GM21717 (cell line): ENCODE data around the gene HTRA3.
"Not testable (repeated sequence)": the region's sequence is repeated elsewhere in the genome, so short reads cannot be mapped to it uniquely, and the experiment has no call there.

Experiments used
- ATAC-seq: cut with Tn5 transposase; IDR thresholded peaks from one replicate; pipeline ENCODE4 v1.9.1; 2021; ENCODE audit warnings: mild to moderate bottlenecking, moderate library complexity; ENCODE audit not compliant: unreplicated experiment

The HTRA3 gene

DNA sequence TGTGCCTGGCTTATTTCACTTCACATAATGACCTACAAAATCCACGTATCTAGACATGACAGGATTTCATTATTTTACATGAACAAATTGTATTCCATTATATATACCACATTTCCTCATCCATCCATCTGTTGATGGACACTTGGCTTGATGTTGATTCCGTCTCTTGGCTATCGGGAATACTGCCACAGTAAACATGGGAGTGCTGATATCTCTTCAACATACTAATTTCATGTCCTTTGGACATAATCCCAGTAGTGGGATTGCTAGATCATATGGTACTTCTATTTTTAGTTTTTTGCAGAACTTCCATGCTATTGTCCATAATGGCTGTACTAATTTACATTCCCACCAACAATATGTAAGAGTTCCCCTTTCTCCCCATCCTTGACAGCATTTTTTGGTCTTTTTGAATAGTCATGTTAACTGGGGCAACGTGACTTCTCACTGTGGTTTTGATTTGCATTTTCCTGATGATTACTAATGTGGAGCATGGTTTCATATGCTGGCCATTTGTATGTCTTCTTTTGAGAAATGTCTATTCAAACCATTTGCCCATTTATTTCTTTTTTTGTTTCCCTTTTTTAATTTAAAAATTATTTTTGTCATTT is 68.9 kb downstream of the HTRA3 start:
- no peak for ATAC-seq

DNA sequence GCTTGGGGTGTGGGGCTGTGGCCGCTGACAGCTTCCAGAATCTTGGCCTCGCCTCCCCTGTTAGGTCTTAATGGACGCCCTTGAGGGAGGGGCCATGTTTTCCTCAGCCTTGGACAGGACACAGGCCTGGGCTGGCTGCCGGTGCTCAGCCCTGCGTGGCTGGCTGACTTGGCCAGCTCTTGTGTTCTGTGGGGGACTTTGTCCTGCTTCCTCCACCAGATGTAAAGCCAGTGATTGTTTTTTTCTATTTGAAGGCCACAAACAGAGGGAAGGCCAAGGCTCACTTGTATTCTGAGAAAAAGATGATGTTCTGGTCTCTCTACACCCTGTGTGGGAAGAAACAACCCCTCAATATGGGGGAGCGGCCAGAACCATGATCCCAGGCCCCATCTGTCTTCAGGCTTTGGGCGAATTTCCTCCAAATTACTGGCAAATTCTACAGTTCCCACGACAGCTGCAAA is 71.3 kb downstream of the HTRA3 start:
- ATAC-seq, result no peak

DNA sequence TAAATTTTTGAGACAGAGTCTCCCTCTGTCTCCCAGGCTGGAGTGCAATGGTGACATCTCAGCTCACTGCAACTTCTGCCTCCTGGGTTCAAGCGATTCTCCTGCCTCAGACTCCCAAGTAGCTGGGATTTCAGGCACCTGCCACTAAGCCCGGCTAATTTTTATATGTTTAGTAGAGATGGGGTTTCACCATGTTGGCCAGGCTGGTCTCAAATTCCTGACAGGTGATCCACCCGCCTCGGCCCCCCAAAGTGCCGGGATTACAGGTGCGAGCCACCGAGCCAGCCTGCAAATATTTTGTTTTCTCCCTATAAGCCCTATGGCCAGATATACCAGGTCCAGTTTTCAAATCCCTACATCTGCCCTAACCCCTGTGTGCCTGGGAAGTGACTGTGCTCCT is 71.7 kb downstream of the HTRA3 start:
- ATAC-seq, result not testable (repeated sequence)

DNA sequence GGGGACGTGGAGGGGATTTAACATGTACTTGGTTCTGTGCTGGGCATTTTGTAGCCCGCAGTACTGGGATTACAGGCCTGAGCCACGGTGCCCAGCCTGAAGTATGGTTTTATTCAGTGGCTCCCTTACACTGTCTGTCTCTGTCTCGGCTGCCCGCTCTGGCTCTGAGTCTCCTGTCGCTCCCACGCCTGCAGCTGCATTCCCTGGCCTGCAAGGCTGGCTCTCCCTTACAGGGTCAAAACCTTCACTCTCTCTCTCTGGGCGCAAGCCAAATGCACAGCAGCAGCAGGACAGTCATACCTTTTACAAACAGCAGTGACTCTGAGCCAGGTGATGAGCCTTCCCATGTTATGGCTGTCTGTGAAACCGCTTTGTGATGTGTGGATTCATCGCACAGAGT is 72.1 kb downstream of the HTRA3 start:
- no peak for ATAC-seq

DNA sequence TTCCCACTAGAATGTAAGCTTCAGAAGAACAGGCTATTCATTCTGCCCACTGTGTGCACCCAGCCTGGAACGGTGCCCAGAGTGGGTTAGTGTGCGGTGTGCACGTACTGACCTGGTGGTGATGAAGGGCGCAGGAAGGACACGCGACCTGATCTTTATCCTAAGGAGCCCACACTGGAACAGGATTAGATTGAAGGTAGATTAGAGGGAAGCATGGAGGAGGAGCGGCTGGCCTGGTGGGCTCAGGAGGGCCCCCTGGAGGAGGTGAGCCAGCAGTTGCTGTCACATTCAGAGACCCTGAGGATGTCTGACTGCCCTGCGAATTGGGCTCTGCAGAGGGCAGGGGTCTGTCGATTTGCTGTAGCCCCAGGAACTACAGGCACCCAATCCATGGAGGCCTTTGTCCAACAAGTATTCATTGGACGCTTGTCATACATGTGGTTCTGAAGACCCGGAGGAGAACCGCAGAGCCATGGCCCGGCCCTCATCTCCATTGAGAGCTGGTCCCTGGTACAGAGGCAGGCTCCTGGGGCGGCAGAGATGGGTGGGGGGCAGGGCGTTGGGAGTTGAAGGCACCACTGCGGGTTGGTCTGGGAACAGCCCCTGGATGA is 73.2 kb downstream of the HTRA3 start:
- ATAC-seq, result no peak

DNA sequence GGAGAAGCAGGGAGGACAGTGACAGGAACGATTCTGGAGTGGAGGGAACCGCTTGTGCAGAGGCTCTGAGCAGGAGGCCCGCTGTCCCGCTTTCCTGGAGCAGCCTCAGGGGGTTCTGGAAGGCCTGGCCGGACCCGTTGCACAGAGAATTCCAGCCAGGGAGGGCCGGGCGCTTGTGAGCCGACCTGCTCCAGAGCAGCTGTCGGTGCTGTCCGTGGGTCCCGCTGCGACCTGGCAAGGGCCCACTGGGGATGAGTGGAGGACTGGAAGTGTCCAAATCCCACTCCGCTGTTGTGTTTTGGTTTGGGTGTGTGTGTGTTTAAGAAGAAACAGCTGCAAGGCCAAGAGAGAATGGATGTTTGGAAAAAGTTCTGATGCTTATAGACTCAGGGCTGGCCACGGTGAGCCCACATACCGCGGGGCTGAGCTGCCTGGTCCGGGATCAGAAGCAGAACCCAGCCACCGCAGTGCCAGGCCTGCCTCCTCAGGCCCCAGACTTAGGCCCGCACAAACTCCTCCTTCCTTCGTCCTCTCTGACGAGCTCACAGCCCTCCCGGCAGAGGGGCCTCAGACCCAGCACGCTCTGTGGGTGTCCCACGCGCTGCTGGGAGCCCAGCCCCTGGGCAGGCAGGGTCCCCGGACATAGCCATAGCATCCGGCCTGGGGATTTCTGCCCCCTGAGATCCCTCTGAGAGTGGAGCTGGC is 73.9 kb downstream of the HTRA3 start:
- ATAC-seq, result no peak

DNA sequence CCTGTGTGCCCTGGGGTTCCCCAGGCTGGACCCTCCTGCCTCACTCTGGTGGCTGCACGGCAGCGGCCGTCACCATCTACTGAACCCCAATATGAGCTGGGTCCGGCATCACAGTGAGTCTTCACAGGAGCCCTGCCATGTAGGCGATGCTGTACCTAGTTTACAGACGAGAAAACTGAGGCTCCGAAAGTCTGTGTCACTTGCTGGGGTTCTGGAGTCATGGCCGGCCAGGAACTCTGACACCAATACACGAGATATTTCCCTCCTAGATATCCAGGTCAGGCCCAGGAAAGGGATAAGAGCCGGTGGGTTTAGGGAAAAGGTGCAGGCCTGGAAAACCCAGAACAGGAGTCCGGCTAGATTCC is 74.4 kb downstream of the HTRA3 start:
- ATAC-seq, result no peak

DNA sequence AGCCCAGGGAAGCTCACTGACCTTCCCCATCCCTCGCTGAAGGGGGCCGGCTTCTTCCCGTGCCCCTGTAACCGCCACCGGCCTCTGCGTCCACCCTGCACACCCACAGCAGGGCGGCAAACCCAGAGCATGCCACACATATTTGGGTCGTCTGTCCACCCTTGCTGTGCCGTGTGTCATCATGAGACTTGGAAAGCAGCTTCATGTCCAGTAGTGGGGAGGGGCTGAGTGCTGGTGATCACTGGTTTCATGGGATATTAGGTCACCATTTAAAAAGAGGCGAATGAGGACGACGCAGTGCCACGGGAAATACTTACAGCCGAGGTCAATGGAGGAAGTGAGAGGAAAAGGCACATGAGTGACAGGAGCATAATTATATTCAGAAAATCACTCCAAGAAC is 74.8 kb downstream of the HTRA3 start:
- no peak for ATAC-seq

DNA sequence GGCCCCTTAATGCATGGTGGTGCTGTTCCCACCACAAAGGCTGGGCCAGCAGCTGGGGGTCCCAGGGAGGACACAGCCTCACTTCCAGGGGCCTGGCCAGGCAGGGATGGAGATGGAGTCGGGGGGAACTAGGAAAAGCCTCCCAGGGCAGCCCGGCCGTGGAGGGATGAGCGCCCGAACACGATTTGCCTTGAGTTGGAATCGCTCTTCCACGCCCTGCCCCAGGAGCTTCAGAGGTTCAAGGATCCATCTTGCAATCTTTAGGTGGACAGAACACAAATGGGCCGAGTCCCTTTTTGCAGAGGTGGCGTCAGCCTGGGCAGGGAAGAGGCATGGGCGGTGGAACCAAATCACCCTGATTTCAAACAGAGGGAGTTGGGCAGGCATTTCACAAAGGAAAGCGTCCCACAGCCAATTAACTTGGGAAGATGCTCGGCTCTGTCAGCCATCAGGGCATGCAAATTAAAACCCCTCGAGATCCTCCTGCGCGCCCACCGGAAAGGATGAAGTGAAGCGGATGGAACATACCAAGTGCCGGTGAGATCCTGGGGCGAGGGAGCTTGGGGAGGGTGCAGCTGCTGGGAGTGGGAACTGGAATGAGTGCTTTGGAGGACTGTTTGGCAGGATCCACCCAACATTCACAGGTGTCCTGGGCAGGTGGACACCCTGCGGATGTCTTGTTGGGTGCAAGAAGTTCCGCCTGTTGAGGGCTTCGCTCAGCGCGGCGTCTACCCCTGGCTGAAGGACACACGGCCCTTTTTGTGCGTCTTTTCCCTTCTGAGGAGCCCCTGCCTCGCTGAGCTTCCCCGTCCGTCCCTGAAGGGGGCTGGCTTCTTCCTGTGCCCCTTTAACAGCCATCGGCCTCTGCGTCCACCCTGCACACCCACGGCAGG is 75.7 kb downstream of the HTRA3 start:
- ATAC-seq, result no peak

DNA sequence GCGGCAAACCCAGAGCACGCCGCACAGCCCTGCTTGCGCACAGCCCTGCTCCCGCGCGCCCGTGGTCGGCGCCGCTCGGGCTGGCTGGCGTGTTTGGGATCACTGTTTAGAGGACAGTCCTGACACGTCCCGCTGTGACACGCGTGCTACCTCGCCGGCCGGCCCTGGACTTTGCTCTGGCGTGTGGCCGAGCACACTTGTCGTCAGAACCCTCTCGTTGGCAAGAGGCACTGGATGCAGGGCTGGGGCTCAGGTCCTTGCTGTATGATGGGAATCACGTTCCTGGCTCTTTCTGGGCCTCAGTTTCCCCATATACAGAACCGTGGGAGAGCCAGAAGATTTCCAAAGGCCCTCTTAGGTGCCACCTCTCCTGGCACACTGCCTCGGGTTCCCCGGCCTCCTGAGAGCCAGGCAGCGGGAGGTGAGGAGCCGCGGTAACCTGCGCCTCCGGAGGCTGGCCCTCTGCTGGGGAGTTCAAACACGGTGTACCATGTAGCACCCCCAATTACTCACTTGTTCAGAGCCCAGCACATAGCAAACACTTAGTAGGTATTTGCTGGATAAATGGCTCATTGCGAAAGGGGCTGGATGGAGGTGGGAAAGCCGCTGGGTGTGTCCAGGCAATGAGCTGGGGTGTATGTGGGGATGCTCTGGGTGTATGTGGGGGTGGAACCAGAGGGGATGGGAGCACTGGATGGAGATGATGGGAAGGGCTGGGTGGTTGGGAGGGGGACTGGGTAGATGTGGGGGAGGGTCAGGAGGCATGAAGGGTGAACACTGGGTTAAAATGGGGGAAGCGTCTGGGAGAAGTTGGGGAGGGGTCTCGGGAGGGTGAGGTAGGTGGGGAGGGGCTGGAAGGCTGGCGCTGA is 76.6 kb downstream of the HTRA3 start:
- no peak for ATAC-seq

DNA sequence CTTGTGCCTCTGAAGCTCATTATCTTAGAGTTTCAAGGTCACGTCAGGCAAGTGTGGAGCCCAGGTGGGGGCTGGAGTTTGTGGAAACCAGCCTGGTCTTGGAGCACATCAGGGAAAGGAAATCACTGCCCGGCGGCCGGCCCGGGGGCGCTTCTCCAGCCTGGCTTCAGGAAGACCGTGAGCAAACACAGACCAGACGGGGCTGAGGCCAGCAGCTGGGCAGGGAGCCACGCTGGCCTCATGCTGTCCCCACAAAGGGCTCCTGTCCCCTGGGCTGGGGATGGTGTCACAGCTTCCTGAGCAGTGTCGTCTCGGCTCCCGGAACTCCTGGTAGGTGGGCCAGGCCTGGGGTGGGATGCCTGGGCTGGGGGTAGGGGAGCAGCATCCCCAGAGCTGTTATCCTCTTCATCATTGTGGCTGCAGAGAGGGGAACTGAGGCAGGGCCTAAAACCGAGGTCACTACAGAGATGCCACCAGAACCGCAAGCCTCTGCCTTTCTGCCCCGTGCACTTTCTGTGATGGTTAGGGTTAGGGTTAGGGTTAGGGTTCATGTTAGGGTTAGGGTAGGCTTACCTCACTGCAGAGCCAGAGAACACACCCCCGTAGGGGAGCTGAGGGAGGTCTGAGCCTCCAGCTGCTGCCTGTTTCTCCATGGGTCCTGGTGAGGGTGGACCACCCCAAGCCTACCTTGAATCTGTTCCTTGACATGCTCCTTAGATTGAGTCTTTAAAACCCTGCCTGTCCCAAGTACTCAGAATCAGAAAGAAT is 77.5 kb downstream of the HTRA3 start:
- no peak for ATAC-seq

DNA sequence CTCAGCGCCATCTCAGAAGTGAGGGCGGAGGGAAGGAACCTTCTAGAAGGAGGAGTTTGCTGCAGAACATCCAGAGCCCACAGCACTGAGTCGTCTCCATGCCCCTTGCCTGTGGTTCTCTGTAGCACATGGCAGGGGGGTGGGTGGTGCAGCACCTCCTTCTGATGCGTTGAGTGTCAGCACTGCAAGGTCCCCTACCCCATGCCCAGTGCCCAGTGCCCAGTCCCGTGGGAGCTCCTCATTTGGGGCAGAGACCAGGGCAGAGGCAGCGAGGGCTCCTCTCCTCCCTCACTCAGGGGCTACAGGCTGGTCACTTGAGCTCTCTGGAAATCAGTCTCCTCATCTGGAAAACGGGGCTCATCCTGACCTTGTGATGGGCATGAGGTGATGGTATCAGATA is 78.1 kb downstream of the HTRA3 start:
- no peak for ATAC-seq

DNA sequence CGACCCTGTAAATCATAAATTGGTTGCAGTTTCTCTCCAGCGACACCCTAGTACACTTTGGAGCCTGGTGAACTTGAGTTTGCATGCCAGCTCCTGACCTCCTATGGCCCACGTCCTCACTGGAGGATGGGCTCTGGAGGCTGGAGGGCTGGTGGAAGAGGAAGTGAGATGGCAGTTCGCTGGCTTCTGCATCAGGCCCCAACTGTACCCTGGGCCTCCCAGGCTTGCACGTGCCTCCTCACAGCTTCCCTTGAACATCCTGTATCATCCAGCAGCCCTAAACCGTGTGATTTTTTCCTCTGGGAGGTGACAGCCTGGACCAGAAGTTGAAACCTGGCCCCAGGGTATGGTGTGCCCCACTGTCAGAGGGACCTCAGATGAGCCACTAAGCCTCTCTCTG is 78.5 kb downstream of the HTRA3 start:
- ATAC-seq, result no peak

DNA sequence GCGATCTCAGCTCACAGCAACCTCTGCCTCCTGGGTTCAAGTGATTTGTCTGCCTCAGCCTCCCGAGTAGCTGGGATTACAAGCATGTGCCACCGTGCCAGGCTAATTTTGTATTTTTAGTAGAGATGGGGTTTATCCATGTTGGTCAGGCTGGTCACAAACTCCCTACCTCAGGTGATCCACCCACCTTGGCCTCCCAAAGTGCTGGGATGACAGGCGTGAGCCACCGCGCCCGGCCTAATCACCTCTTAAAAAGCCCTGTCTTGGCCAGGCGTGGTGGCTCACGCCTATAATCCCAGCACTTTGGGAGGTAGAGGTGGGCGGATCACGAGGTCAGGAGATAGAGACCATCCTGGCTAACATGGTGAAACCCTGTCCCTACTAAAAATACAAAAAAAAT is 79.7 kb downstream of the HTRA3 start:
- not testable (repeated sequence) for ATAC-seq

DNA sequence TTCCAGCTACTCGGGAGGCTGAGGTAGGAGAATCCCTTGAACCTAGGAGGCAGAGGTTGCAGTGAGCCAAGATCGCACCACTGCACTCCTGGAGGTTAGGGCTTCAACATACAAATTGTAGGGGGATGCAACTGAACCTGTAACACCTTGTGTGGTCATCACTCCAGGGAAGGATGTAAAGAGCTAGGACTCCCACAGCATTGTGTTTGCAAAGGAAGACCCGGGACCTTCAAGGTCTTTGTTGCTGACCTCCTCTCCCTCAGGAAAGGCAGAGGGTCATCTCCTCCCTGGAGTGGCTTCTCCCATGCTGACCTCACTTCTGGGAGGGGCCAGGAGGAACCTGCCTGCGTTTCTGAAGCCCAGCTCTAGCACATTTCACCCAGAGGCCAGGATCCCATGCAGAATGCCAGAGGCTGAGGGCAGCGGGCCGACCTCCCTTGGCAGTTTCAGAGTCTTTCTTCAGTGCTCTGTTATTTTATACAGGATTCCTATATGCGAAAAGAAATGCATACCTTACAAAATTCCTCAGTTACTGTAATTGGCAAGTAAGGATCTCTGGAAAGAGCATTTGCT is 80.2 kb downstream of the HTRA3 start:
- no peak for ATAC-seq

DNA sequence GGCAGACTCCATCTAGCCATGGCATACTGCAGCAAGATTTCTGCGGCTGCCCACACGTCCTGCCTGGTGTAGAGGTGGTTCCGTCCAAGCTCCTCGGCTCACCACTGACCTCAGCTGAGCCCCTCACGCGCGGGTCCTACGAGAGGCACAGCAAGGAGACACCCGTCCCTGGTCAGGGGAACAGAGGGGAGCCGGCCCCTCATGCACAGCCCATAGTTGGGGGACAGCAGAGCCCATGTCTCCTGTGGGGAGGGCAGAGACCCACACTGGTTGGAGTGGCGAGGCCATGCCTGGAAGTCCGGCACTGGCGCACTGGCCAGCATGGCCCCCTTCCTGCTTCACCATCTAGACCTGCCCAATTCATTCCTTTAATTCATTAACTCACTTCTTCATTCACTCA is 80.8 kb downstream of the HTRA3 start:
- ATAC-seq, result no peak

DNA sequence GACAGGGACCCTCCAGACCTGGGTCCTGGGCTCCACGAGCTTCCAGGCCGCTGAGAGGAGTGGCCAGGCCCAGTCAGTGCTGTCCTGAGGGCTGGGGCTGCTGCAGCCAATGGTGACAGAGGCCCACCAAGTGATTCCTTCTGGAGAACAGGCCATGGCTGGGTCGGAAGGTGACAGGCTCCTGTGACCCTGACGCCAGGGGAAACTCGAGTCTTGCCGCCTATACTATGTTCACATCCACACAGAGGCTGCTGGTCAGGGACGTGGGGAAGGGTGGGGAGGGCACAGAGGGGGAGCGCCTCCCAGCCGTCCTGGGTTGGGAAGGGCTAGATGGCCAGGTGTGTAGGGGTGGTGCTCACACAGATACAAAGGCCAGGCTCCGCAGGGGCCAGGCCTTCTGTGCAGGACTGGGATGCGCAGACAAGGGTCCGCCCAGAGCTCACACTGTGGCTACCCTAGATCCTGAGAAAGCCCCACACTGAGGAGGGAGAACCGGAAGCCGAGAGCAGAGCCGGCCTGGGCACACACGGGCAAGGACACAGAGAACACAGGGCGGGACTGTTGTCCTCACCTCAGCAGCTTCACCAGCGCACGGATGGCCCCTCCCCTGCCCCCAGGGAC is 81.4 kb downstream of the HTRA3 start:
- no peak for ATAC-seq

DNA sequence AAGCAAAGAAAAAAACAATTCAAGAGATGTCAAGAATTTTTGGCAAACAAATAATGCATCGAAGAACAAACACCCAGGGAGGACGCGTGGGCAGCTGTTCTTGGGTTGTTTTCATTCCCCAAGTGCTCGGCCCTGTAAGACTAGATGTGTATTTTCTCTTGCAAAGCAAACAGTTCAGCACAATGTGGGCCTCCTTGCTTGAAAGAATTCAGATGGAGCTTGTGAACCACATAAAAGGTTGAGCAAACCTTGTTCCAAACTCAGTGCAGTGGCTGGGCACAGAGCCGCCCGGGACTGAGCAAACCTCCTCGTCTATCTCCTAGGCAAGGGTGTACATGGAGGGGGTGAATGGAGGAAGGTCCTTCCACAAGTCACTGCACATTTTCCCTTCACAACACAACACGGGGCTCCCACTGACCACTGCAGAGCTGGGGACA is 82.4 kb downstream of the HTRA3 start:
- ATAC-seq, result no peak
